Measurements from ENCODE around the gene ADGRL1. TPM values are rescaled to one million over a fixed set of nuclear protein-coding genes. Genes with fewer than 3 reads are reported as not detected.
"Not testable (repeated sequence)": the region's sequence is repeated elsewhere in the genome, so short reads cannot be mapped to it uniquely, and the experiment has no call there.

Gene ADGRL1
- 25.6 TPM for polyA plus RNA-seq
- long read RNA-seq, donor 1: 0 reads
- long read RNA-seq, donor 2, partial matches to known transcripts: 10 of 10 reads
- long read RNA-seq, donor 2, other reads (novel, unspliced or antisense): 0 of 10 reads
- long read RNA-seq, donor 3: 0 reads
- long read RNA-seq, donor 4: 0 reads
- long read RNA-seq, donor 5: 0 reads
- long read RNA-seq, donor 6, partial matches to known transcripts: 0 of 1 reads
- long read RNA-seq, donor 6, other reads (novel, unspliced or antisense): 0 of 1 reads
- long read RNA-seq, donor 7: 0 reads
- long read RNA-seq, donor 8: 0 reads
- long read RNA-seq, donor 9: 0 reads
- long read RNA-seq, donor 10: 0 reads
- long read RNA-seq, donor 11, partial matches to known transcripts: 5 of 5 reads
- long read RNA-seq, donor 11, other reads (novel, unspliced or antisense): 0 of 5 reads

GRCh38 chr19:14205452-14206287 is at the start of gene ADGRL1:
ADGRL1 (minus strand) TSS chr19:14206169; CDS start chr19:14183602, 22,567 bp downstream.
- H3K4me3 ChIP-seq (ENCODE audit: low read length): peak within 1 kb of the TSS; percentile 50
- H3K4me1 ChIP-seq (ENCODE audit: control insufficient read depth, insufficient read depth, low read length); H3K9me3 ChIP-seq (ENCODE audit: control insufficient read depth, low read depth, low read length); H3K36me3 ChIP-seq (ENCODE audit: control insufficient read depth, insufficient read depth, low read length): not testable (repeated sequence)
- peak in 1 of 2 donors; percentile 16 for DNase-seq
- WGBS (ENCODE audit: insufficient coverage, low lambda C conversion rate): 0% methylated on average over 5 of the region's 96 CpGs
- H3K27me3 ChIP-seq (ENCODE audit: control insufficient read depth, insufficient read depth, low read length): peaks cover 12% of the 10 kb centered on the region
- peak within 1 kb of the TSS; percentile 53 for H3K27ac ChIP-seq (ENCODE audit: low read length)

GRCh38 chr19:14255316-14255715 is 49.3 kb upstream of the ADGRL1 start:
- not testable (repeated sequence) for H3K27me3 ChIP-seq (ENCODE audit: control insufficient read depth, insufficient read depth, low read length); H3K9me3 ChIP-seq (ENCODE audit: control insufficient read depth, low read depth, low read length); DNase-seq; H3K4me3 ChIP-seq (ENCODE audit: low read length); H3K4me1 ChIP-seq (ENCODE audit: control insufficient read depth, insufficient read depth, low read length); H3K27ac ChIP-seq (ENCODE audit: low read length); H3K36me3 ChIP-seq (ENCODE audit: control insufficient read depth, insufficient read depth, low read length)
- WGBS (ENCODE audit: insufficient coverage, low lambda C conversion rate): no CpG with 5 or more reads among the region's 1 CpG

- H3K36me3 ChIP-seq (ENCODE audit: control insufficient read depth, insufficient read depth, low read length); DNase-seq; H3K4me1 ChIP-seq (ENCODE audit: control insufficient read depth, insufficient read depth, low read length); H3K4me3 ChIP-seq (ENCODE audit: low read length); H3K27ac ChIP-seq (ENCODE audit: low read length); H3K27me3 ChIP-seq (ENCODE audit: control insufficient read depth, insufficient read depth, low read length); H3K9me3 ChIP-seq (ENCODE audit: control insufficient read depth, low read depth, low read length): not testable (repeated sequence)
- WGBS (ENCODE audit: insufficient coverage, low lambda C conversion rate): no CpG with 5 or more reads among the region's 19 CpGs
Observed at GRCh38 chr19:14253822-14254599, 48.0 kb upstream of the ADGRL1 start.

- not testable (repeated sequence) for H3K4me1 ChIP-seq (ENCODE audit: control insufficient read depth, insufficient read depth, low read length); H3K27me3 ChIP-seq (ENCODE audit: control insufficient read depth, insufficient read depth, low read length); H3K4me3 ChIP-seq (ENCODE audit: low read length); H3K9me3 ChIP-seq (ENCODE audit: control insufficient read depth, low read depth, low read length); DNase-seq; H3K27ac ChIP-seq (ENCODE audit: low read length); H3K36me3 ChIP-seq (ENCODE audit: control insufficient read depth, insufficient read depth, low read length)
- no CpG with 5 or more reads among the region's 2 CpGs for WGBS (ENCODE audit: insufficient coverage, low lambda C conversion rate)
Observed at GRCh38 chr19:14252136-14252535, 46.2 kb upstream of the ADGRL1 start.

- no peak for DNase-seq
- H3K36me3 ChIP-seq (ENCODE audit: control insufficient read depth, insufficient read depth, low read length): no peaks in the 10 kb centered on the region
- WGBS (ENCODE audit: insufficient coverage, low lambda C conversion rate): 35% methylated on average over 2 of the region's 5 CpGs
- no peak overlapping the region for H3K27ac ChIP-seq (ENCODE audit: low read length)
- H3K9me3 ChIP-seq (ENCODE audit: control insufficient read depth, low read depth, low read length): no peaks in the 10 kb centered on the region
- H3K4me3 ChIP-seq (ENCODE audit: low read length): no peak overlapping the region
- H3K4me1 ChIP-seq (ENCODE audit: control insufficient read depth, insufficient read depth, low read length): peaks cover 7% of the 10 kb centered on the region
- no peaks in the 10 kb centered on the region for H3K27me3 ChIP-seq (ENCODE audit: control insufficient read depth, insufficient read depth, low read length)
Observed at GRCh38 chr19:14250870-14251269, 44.9 kb upstream of the ADGRL1 start.

GRCh38 chr19:14250315-14250714 is 44.3 kb upstream of the ADGRL1 start:
- H3K27ac ChIP-seq (ENCODE audit: low read length); H3K27me3 ChIP-seq (ENCODE audit: control insufficient read depth, insufficient read depth, low read length); H3K4me3 ChIP-seq (ENCODE audit: low read length); DNase-seq; H3K9me3 ChIP-seq (ENCODE audit: control insufficient read depth, low read depth, low read length); H3K36me3 ChIP-seq (ENCODE audit: control insufficient read depth, insufficient read depth, low read length); H3K4me1 ChIP-seq (ENCODE audit: control insufficient read depth, insufficient read depth, low read length): not testable (repeated sequence)
- WGBS (ENCODE audit: insufficient coverage, low lambda C conversion rate): no CpG with 5 or more reads among the region's 10 CpGs

- no CpG with 5 or more reads among the region's 2 CpGs for WGBS (ENCODE audit: insufficient coverage, low lambda C conversion rate)
- H3K9me3 ChIP-seq (ENCODE audit: control insufficient read depth, low read depth, low read length); H3K4me3 ChIP-seq (ENCODE audit: low read length); H3K4me1 ChIP-seq (ENCODE audit: control insufficient read depth, insufficient read depth, low read length); H3K27me3 ChIP-seq (ENCODE audit: control insufficient read depth, insufficient read depth, low read length); H3K36me3 ChIP-seq (ENCODE audit: control insufficient read depth, insufficient read depth, low read length); DNase-seq; H3K27ac ChIP-seq (ENCODE audit: low read length): not testable (repeated sequence)
Observed at GRCh38 chr19:14249891-14250290, 43.9 kb upstream of the ADGRL1 start.

GRCh38 chr19:14249012-14249754 is 43.2 kb upstream of the ADGRL1 start:
- Histone ChIP-seq H3K27ac (ENCODE audit: low read length) (peak overlapping the region; percentile 40), H3K4me3 (ENCODE audit: low read length) (peak overlapping the region; percentile 53)
- H3K9me3 ChIP-seq (ENCODE audit: control insufficient read depth, low read depth, low read length); H3K36me3 ChIP-seq (ENCODE audit: control insufficient read depth, insufficient read depth, low read length); H3K27me3 ChIP-seq (ENCODE audit: control insufficient read depth, insufficient read depth, low read length); H3K4me1 ChIP-seq (ENCODE audit: control insufficient read depth, insufficient read depth, low read length): not testable (repeated sequence)
- no CpG with 5 or more reads among the region's 39 CpGs for WGBS (ENCODE audit: insufficient coverage, low lambda C conversion rate)
- peak; percentile 26 to 53 for DNase-seq

GRCh38 chr19:14248578-14249011 is 42.6 kb upstream of the ADGRL1 start:
- Histone ChIP-seq H3K36me3 (ENCODE audit: control insufficient read depth, insufficient read depth, low read length) (no peaks in the 10 kb centered on the region), H3K27ac (ENCODE audit: low read length) (peak overlapping the region; percentile 40), H3K27me3 (ENCODE audit: control insufficient read depth, insufficient read depth, low read length) (no peaks in the 10 kb centered on the region), H3K4me3 (ENCODE audit: low read length) (peak overlapping the region; percentile 53), H3K4me1 (ENCODE audit: control insufficient read depth, insufficient read depth, low read length) (peaks cover 7% of the 10 kb centered on the region), H3K9me3 (ENCODE audit: control insufficient read depth, low read depth, low read length) (no peaks in the 10 kb centered on the region)
- DNase-seq: peak; percentile 67 to 72
- no CpG with 5 or more reads among the region's 20 CpGs for WGBS (ENCODE audit: insufficient coverage, low lambda C conversion rate)

Data from large intestine (tissue), 12 donors.